Measurements from ENCODE around the gene CRMP1.

GRCh38 chr4:5899881-5900280 is 7.0 kb upstream of the CRMP1 start:
- TF ChIP-seq, protein P1, sequence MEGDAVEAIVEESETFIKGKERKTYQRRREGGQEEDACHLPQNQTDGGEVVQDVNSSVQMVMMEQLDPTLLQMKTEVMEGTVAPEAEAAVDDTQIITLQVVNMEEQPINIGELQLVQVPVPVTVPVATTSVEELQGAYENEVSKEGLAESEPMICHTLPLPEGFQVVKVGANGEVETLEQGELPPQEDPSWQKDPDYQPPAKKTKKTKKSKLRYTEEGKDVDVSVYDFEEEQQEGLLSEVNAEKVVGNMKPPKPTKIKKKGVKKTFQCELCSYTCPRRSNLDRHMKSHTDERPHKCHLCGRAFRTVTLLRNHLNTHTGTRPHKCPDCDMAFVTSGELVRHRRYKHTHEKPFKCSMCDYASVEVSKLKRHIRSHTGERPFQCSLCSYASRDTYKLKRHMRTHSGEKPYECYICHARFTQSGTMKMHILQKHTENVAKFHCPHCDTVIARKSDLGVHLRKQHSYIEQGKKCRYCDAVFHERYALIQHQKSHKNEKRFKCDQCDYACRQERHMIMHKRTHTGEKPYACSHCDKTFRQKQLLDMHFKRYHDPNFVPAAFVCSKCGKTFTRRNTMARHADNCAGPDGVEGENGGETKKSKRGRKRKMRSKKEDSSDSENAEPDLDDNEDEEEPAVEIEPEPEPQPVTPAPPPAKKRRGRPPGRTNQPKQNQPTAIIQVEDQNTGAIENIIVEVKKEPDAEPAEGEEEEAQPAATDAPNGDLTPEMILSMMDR (IDR thresholded peaks at IDR 0.05), result no peak
- TF ChIP-seq POLR2A (IDR thresholded peaks at IDR 0.05), result no peak
- TF ChIP-seq POLR2AphosphoS5 (IDR thresholded peaks at IDR 0.05), result no peak
